Astrocyte (in vitro differentiated cells and primary cell): Measurements from ENCODE around the gene PKD2.

Experiments
- CTCF ChIP-seq: IDR thresholded peaks from 2 replicates; pipeline ENCODE4 v1.5.1; 2011; ENCODE audit warnings: low read depth, mild to moderate bottlenecking, inconsistent platforms, low read length, moderate library complexity; ENCODE audit not compliant: insufficient read depth
- EZH2 ChIP-seq: IDR thresholded peaks from 2 replicates; pipeline ENCODE4 v1.6.1; 2012; ENCODE audit warnings: mild to moderate bottlenecking, low read length, inconsistent platforms; ENCODE audit not compliant: insufficient read depth

- TF ChIP-seq CTCF (no peak), EZH2 (no peak)
Observed at GRCh38 chr4:88109123-88109881, 101.9 kb downstream of the PKD2 start.
